Keratinocyte (primary cell): ENCODE measurements around the gene RPA1. TPM values are rescaled to one million over a fixed set of nuclear protein-coding genes. Genes with fewer than 3 reads are reported as not detected.

ENCODE experiments used
- DNase-seq: peaks from one replicate; pipeline ENCODE4 v3.0.0-alpha.2; 2011; ENCODE audit warnings: low read depth, missing footprints, low spot score
- FAIRE-seq: peaks from 2 replicates; lab custom pipeline; 2011; peaks lifted over from hg19 to GRCh38; lab: Jason Lieb, UNC
- H2AFZ ChIP-seq: 2 replicates; pipeline ENCODE4 v1.6.0; 2012; ENCODE audit warnings: low read length, control low read depth, inconsistent platforms; ENCODE audit not compliant: control insufficient read depth
- H3K27ac ChIP-seq: 2 replicates; pipeline ENCODE4 v1.5.1; 2011; ENCODE audit warnings: low read length; ENCODE audit not compliant: control insufficient read depth, insufficient read depth
- H3K27me3 ChIP-seq: 3 replicates; pipeline ENCODE4 v1.6.0; 2011; ENCODE audit warnings: low read length; ENCODE audit not compliant: control insufficient read depth, insufficient read depth; ENCODE audit errors: extremely low read depth
- H3K36me3 ChIP-seq, 2 experiments: 2 replicates in 1 of 2; 3 replicates in 1 of 2; pipeline ENCODE4 v1.5.1; 2011; ENCODE audit warnings: low read length in 2 of 2, mild to moderate bottlenecking in 1 of 2; ENCODE audit not compliant: control insufficient read depth in 2 of 2, insufficient read depth in 2 of 2; ENCODE audit errors: extremely low read depth in 1 of 2
- H3K4me1 ChIP-seq: 3 replicates; pipeline ENCODE4 v1.5.1; 2011; ENCODE audit warnings: low read length; ENCODE audit not compliant: control insufficient read depth, insufficient read depth; ENCODE audit errors: extremely low read depth
- H3K4me2 ChIP-seq: 3 replicates; pipeline ENCODE4 v1.6.0; 2011; ENCODE audit warnings: low read depth, low read length; ENCODE audit not compliant: control insufficient read depth, insufficient read depth; ENCODE audit errors: extremely low read depth
- H3K4me3 ChIP-seq, 3 experiments: fragments of 200-600 bp in 1 of 3; sonication (generic) in 1 of 3; 2 replicates in 2 of 3; 3 replicates in 1 of 3; pipeline ENCODE4 v1.5.1; 2011 to 2016; ENCODE audit warnings: low read length in 3 of 3, mild to moderate bottlenecking in 3 of 3, control low read depth in 2 of 3, inconsistent platforms in 1 of 3, low read depth in 1 of 3, mixed read lengths in 1 of 3, mixed run types in 1 of 3, moderate library complexity in 1 of 3; ENCODE audit not compliant: control insufficient read depth in 2 of 3, insufficient read depth in 2 of 3; ENCODE audit errors: extremely low read depth in 1 of 3
- H3K79me2 ChIP-seq: 2 replicates; pipeline ENCODE4 v1.6.0; 2012; ENCODE audit warnings: low read length; ENCODE audit not compliant: control insufficient read depth, insufficient read depth
- H3K9ac ChIP-seq: 3 replicates; pipeline ENCODE4 v1.6.0; 2011; ENCODE audit warnings: low read length; ENCODE audit not compliant: control insufficient read depth, insufficient read depth; ENCODE audit errors: extremely low read depth
- H3K9me1 ChIP-seq: 3 replicates; pipeline ENCODE4 v1.6.0; 2011; ENCODE audit warnings: low read length; ENCODE audit not compliant: control insufficient read depth, insufficient read depth; ENCODE audit errors: extremely low read depth
- H3K9me3 ChIP-seq: 2 replicates; pipeline ENCODE4 v1.5.1; 2012; ENCODE audit warnings: low read depth, low read length; ENCODE audit not compliant: control insufficient read depth
- H4K20me1 ChIP-seq: 3 replicates; pipeline ENCODE4 v1.6.0; 2011; ENCODE audit warnings: low read length; ENCODE audit not compliant: control insufficient read depth, insufficient read depth; ENCODE audit errors: extremely low read depth
- EZH2 ChIP-seq: IDR thresholded peaks from one replicate; pipeline ENCODE4 v1.6.1; 2012; ENCODE audit warnings: inconsistent platforms, mild to moderate bottlenecking, low read length, moderate library complexity
- dilution Hi-C: fragments of 300-500 bp; cut with MboI; formaldehyde crosslinking; loops from one replicate; pipeline ENCODE4 v1.7.0; 2020; ENCODE audit warnings: low sequenced_read_pairs; ENCODE audit not compliant: extremely low pct_ligation_motif_present
- polyA plus RNA-seq, 5 experiments: library from polyadenylated mRNA; depleted of rRNA in 3 of 5; stranded (reverse) in 3 of 5; stranded (forward) in 1 of 5; unstranded in 1 of 5; fragments of >200 nt; gene quantifications; 1 replicate in 1 of 5; 2 replicates in 3 of 5; 3 replicates in 1 of 5; pipeline versions ENCODE4 v1.2.1 to v1.2.3, GENCODE V29; 2011 to 2012; ENCODE audit warnings: missing spikeins in 2 of 5, low read depth in 1 of 5, low replicate concordance in 1 of 5
- TF ChIP-seq, protein P1 (sequence below), 3 experiments: IDR thresholded peaks in 1 of 3; conservative IDR thresholded peaks in 1 of 3; optimal IDR thresholded peaks in 1 of 3; 2 replicates in 2 of 3; 3 replicates in 1 of 3; pipeline versions ENCODE3 to v1.5.1; 2011; ENCODE audit warnings: low read length in 3 of 3, mild to moderate bottlenecking in 3 of 3, moderate library complexity in 2 of 3, control low read depth in 1 of 3, inconsistent platforms in 1 of 3; ENCODE audit not compliant: insufficient read depth in 2 of 3; ENCODE audit errors: extremely low read depth in 1 of 3

The RPA1 gene
- polyA plus RNA-seq, 1 donor (not counting 4 experiments of a cell fraction or from before 2014, with no cell fraction given), result 74.9 TPM

DNA sequence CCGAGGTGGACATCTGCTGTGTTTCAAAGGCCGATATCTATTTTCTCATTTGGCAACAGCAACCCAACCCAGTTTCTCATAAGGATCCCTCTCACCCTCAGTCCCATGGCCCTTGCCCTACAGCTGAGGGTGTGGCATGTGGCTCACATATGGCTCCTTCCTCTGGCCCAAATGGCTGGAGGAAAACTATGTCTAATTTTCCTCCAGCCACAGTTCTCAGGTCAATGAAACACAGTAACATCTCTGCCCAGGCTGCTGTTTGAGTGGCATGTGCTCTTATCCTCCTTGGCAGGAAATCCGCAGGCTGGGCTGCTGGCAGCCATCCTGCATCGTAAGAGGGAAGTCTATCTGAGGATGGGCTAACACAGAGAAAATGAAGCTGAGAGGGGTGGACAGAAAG lies 43.9 kb upstream of the RPA1 start:
- H3K4me3 ChIP-seq, result no peak overlapping the region
- no peaks in the 10 kb centered on the region for H3K27me3 ChIP-seq
- H3K9ac ChIP-seq, result no peak overlapping the region
- peaks cover 8 to 9% of the 10 kb centered on the region in 2 experiments for H3K36me3 ChIP-seq
- H3K27ac ChIP-seq, result no peak overlapping the region
- no peaks in the 10 kb centered on the region for H3K79me2 ChIP-seq
- H3K4me1 ChIP-seq, result peaks cover 17% of the 10 kb centered on the region
- H2AFZ ChIP-seq, result no peak overlapping the region
- H3K9me1 ChIP-seq, result no peaks in the 10 kb centered on the region
- H3K9me3 ChIP-seq, result no peaks in the 10 kb centered on the region
- dilution Hi-C loops, result no loop called here
- no peak for DNase-seq
- TF ChIP-seq, protein P1, sequence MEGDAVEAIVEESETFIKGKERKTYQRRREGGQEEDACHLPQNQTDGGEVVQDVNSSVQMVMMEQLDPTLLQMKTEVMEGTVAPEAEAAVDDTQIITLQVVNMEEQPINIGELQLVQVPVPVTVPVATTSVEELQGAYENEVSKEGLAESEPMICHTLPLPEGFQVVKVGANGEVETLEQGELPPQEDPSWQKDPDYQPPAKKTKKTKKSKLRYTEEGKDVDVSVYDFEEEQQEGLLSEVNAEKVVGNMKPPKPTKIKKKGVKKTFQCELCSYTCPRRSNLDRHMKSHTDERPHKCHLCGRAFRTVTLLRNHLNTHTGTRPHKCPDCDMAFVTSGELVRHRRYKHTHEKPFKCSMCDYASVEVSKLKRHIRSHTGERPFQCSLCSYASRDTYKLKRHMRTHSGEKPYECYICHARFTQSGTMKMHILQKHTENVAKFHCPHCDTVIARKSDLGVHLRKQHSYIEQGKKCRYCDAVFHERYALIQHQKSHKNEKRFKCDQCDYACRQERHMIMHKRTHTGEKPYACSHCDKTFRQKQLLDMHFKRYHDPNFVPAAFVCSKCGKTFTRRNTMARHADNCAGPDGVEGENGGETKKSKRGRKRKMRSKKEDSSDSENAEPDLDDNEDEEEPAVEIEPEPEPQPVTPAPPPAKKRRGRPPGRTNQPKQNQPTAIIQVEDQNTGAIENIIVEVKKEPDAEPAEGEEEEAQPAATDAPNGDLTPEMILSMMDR (optimal IDR thresholded peaks at IDR 0.05 in 1 of 3, IDR thresholded peaks at IDR 0.05 in 1 of 3, conservative IDR thresholded peaks at IDR 0.05 in 1 of 3; ENCODE audit: extremely low read depth in 1 of 3, insufficient read depth in 2 of 3, low read length in 3 of 3), result no peak
- TF ChIP-seq EZH2, result no peak
- H3K4me2 ChIP-seq, result no peak overlapping the region
- no peak for FAIRE-seq
- H4K20me1 ChIP-seq, result no peaks in the 10 kb centered on the region

- H4K20me1 ChIP-seq, result no peaks in the 10 kb centered on the region
- no peak overlapping the region for H3K9ac ChIP-seq
- peaks cover 17% of the 10 kb centered on the region for H3K4me1 ChIP-seq
- no peaks in the 10 kb centered on the region for H3K27me3 ChIP-seq
- H3K4me3 ChIP-seq, result no peak overlapping the region
- H3K27ac ChIP-seq, result no peak overlapping the region
- no peak overlapping the region for H2AFZ ChIP-seq
- no peak for FAIRE-seq
- peaks cover 2% of the 10 kb centered on the region for H3K79me2 ChIP-seq
- dilution Hi-C loops, result no loop called here
- H3K36me3 ChIP-seq, result peaks cover 8 to 9% of the 10 kb centered on the region in 2 experiments
- no peaks in the 10 kb centered on the region for H3K9me1 ChIP-seq
- no peaks in the 10 kb centered on the region for H3K9me3 ChIP-seq
- no peak for DNase-seq
- H3K4me2 ChIP-seq, result no peak overlapping the region
- no peak for TF ChIP-seq EZH2
- TF ChIP-seq, protein P1 (optimal IDR thresholded peaks at IDR 0.05 in 1 of 3, IDR thresholded peaks at IDR 0.05 in 1 of 3, conservative IDR thresholded peaks at IDR 0.05 in 1 of 3; ENCODE audit: extremely low read depth in 1 of 3, insufficient read depth in 2 of 3, low read length in 3 of 3), result no peak
These were observed 43.1 kb upstream of the RPA1 start for GRCh38 chr17:1786708-1787107.
